ENCODE measurements around the gene MAZ. TPM values are rescaled to one million over a fixed set of nuclear protein-coding genes. Genes with fewer than 3 reads are reported as not detected.
A peak's percentile ranks its signal among the peaks of the same experiment; 100 is the strongest.
"Not testable (repeated sequence)": the region's sequence is repeated elsewhere in the genome, so short reads cannot be mapped to it uniquely, and the experiment has no call there.

The MAZ gene
- total RNA-seq, 2 donors from 2014 or later: 241 to 424 TPM

- Mint-ChIP-seq H3K4me3 (peak overlapping the region; percentile 96), H3K9me3 (no peaks in the 10 kb centered on the region), H3K4me1 (ENCODE audit: low read depth in 2 of 2) (peaks cover 55% of the 10 kb centered on the region in 2 donors), H3K36me3 (peaks cover 7% of the 10 kb centered on the region), H3K27me3 (no peaks in the 10 kb centered on the region), H3K27ac (peak overlapping the region; percentile 78 to 98)
- ATAC-seq (no peak), DNase-seq (ENCODE audit: low spot score) (no peak)
Observed at GRCh38 chr16:29818082-29818481, 11.8 kb downstream of the MAZ start.

DNA sequence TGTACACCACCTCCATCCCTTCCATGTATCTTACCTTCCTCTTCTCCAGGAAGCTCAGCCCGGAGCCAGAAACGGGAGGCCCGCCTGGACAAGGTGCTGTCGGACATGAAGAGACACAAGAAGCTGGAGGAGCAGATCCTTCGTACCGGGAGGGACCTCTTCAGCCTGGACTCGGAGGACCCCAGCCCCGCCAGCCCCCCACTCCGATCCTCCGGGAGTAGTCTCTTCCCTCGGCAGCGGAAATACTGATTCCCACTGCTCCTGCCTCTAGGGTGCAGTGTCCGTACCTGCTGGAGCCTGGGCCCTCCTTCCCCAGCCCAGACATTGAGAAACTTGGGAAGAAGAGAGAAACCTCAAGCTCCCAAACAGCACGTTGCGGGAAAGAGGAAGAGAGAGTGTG lies 13.2 kb downstream of the MAZ start:
- H3K9me3 Mint-ChIP-seq: no peaks in the 10 kb centered on the region
- peaks cover 7% of the 10 kb centered on the region for H3K36me3 Mint-ChIP-seq
- H3K4me3 Mint-ChIP-seq: peak overlapping the region; percentile 96
- ATAC-seq (no peak), DNase-seq (ENCODE audit: low spot score) (no peak)
- H3K27ac Mint-ChIP-seq: peak overlapping the region; percentile 94 to 98
- peaks cover 51 to 55% of the 10 kb centered on the region in 2 donors for H3K4me1 Mint-ChIP-seq (ENCODE audit: low read depth in 2 of 2)
- H3K27me3 Mint-ChIP-seq: no peaks in the 10 kb centered on the region

GRCh38 chr16:29820271-29820701 lies 14.0 kb downstream of the MAZ start, which contains the start of gene MVP:
MVP (plus strand) TSS chr16:29820462; CDS start chr16:29830550, 10,088 bp downstream.
- Mint-ChIP-seq H3K27me3 (no peaks in the 10 kb centered on the region), H3K27ac (peak within 1 kb of the TSS; percentile 94 to 98), H3K9me3 (no peaks in the 10 kb centered on the region), H3K36me3 (peaks cover 7% of the 10 kb centered on the region), H3K4me1 (ENCODE audit: low read depth in 2 of 2) (peaks cover 49 to 53% of the 10 kb centered on the region in 2 donors), H3K4me3 (peak within 1 kb of the TSS; percentile 96)
- DNase-seq (ENCODE audit: low spot score) (no peak), ATAC-seq (no peak)

DNA sequence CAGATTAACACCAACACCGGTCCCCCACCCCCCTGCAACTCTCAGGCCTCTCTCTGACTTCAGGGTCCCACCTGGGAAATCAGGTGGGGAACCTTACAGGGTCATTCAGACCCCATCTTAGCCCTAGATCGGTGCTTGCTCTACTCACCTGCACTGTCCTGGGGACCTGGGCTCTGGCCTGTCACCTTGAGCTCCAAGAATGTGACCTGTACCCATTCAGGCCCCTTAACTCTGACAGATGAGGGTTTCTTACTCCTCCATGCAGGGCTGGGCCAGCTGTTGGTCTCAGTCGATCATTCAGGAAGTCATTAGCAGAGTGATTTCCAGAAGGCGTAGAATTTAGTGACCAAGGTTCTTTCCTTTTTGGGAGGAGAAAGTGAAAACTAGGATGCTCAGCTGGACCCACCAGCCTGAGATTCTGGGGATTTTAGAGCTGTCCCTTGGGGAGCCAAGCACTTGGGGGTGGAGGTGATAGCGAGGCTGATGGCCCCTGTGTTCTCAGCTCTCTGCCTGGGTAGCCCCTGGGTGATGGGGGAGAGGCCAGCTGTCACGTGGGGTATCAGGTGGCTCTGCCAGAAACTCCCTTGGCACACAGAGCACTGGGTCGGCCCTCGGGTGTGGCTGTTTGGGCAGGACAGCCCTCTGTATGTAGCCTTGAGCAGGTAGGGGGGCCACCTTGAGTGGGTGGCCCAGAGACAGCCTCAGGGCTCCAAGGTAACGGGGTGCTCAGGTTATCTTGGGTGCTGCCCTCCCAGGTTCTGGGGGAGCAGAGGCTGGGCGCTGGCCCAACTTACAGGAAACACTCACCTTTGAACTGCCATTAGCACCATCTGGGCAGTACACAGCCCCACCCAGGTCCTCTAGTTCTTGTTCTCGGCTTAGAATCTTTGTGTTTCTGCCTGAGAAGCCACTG lies 14.7 kb downstream of the MAZ start:
- Mint-ChIP-seq H3K27ac (peak overlapping the region; percentile 94 to 98), H3K9me3 (no peaks in the 10 kb centered on the region), H3K36me3 (peaks cover 7% of the 10 kb centered on the region), H3K4me3 (peak overlapping the region; percentile 96), H3K27me3 (no peaks in the 10 kb centered on the region), H3K4me1 (ENCODE audit: low read depth in 2 of 2) (peaks cover 46 to 54% of the 10 kb centered on the region in 2 donors)
- ATAC-seq: peak; percentile 58 to 73
- peak; percentile 82 for DNase-seq (ENCODE audit: low spot score)

GRCh38 chr16:29821643-29822115 lies 15.3 kb downstream of the MAZ start:
- peak overlapping the region; percentile 94 to 98 for H3K27ac Mint-ChIP-seq
- ATAC-seq (no peak), DNase-seq (ENCODE audit: low spot score) (no peak)
- H3K4me1 Mint-ChIP-seq (ENCODE audit: low read depth in 2 of 2): peaks cover 42 to 53% of the 10 kb centered on the region in 2 donors
- peak overlapping the region; percentile 96 for H3K4me3 Mint-ChIP-seq
- peaks cover 7% of the 10 kb centered on the region for H3K36me3 Mint-ChIP-seq
- no peaks in the 10 kb centered on the region for H3K9me3 Mint-ChIP-seq
- no peaks in the 10 kb centered on the region for H3K27me3 Mint-ChIP-seq

GRCh38 chr16:29824589-29825144 lies 18.3 kb downstream of the MAZ start:
- H3K27me3 Mint-ChIP-seq: no peaks in the 10 kb centered on the region
- H3K4me1 Mint-ChIP-seq (ENCODE audit: low read depth in 2 of 2): peaks cover 28 to 36% of the 10 kb centered on the region in 2 donors
- ATAC-seq (no peak), DNase-seq (ENCODE audit: low spot score) (no peak)
- H3K27ac Mint-ChIP-seq: peak overlapping the region; percentile 59 to 64
- H3K36me3 Mint-ChIP-seq: no peaks in the 10 kb centered on the region
- H3K4me3 Mint-ChIP-seq: peak overlapping the region; percentile 58
- no peaks in the 10 kb centered on the region for H3K9me3 Mint-ChIP-seq

- H3K36me3 Mint-ChIP-seq: no peaks in the 10 kb centered on the region
- peaks cover 25 to 31% of the 10 kb centered on the region in 2 donors for H3K4me1 Mint-ChIP-seq (ENCODE audit: low read depth in 2 of 2)
Observed at GRCh38 chr16:29825145-29826044, 19.1 kb downstream of the MAZ start.

GRCh38 chr16:29826342-29826695 lies 20.0 kb downstream of the MAZ start:
- H3K4me1 Mint-ChIP-seq (ENCODE audit: low read depth in 2 of 2): peaks cover 22 to 23% of the 10 kb centered on the region in 2 donors
- H3K36me3 Mint-ChIP-seq: no peaks in the 10 kb centered on the region
- peak overlapping the region in 1 of 2 donors; percentile 53 for H3K27ac Mint-ChIP-seq

More at GRCh38 chr16:29825145-29826044, 19.1 kb downstream of the MAZ start:
- Mint-ChIP-seq H3K9me3 (no peaks in the 10 kb centered on the region), H3K27me3 (no peaks in the 10 kb centered on the region), H3K27ac (peak overlapping the region; percentile 59 to 64), H3K4me3 (peak overlapping the region; percentile 58)
- no peak for DNase-seq (ENCODE audit: low spot score)
- peak; percentile 46 to 78 for ATAC-seq

DNA sequence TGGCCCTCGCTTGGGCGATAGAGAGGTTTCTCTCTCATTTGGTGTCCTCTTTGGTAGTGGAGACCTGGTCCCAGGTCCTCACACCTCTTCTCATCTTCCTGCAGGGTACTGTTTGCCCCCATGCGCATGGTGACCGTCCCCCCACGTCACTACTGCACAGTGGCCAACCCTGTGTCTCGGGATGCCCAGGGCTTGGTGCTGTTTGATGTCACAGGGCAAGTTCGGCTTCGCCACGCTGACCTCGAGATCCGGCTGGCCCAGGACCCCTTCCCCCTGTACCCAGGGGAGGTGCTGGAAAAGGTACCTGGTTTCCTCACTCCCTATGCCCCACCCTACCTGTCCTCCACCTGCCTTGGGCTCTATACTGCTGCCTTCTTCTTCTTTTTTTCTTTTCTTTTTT lies 24.4 kb downstream of the MAZ start:
- Mint-ChIP-seq H3K4me1 (ENCODE audit: low read depth in 2 of 2) (peaks cover 9 to 18% of the 10 kb centered on the region in 2 donors), H3K27me3 (no peaks in the 10 kb centered on the region), H3K9me3 (no peaks in the 10 kb centered on the region), H3K4me3 (no peak overlapping the region), H3K36me3 (no peaks in the 10 kb centered on the region), H3K27ac (no peak overlapping the region)
- ATAC-seq (no peak), DNase-seq (ENCODE audit: low spot score) (no peak)

More at GRCh38 chr16:29826342-29826695, 20.0 kb downstream of the MAZ start:
- DNase-seq (ENCODE audit: low spot score) (no peak), ATAC-seq (no peak)
- no peaks in the 10 kb centered on the region for H3K27me3 Mint-ChIP-seq
- no peak overlapping the region for H3K4me3 Mint-ChIP-seq
- H3K9me3 Mint-ChIP-seq: no peaks in the 10 kb centered on the region

GRCh38 chr16:29831490-29831889 lies 25.2 kb downstream of the MAZ start:
- H3K27me3 Mint-ChIP-seq: no peaks in the 10 kb centered on the region
- peaks cover 9 to 18% of the 10 kb centered on the region in 2 donors for H3K4me1 Mint-ChIP-seq (ENCODE audit: low read depth in 2 of 2)
- no peaks in the 10 kb centered on the region for H3K9me3 Mint-ChIP-seq
- H3K36me3 Mint-ChIP-seq: no peaks in the 10 kb centered on the region
- ATAC-seq (no peak), DNase-seq (ENCODE audit: low spot score) (no peak)
- H3K27ac Mint-ChIP-seq: no peak overlapping the region
- no peak overlapping the region for H3K4me3 Mint-ChIP-seq

GRCh38 chr16:29833219-29833618 lies 26.9 kb downstream of the MAZ start:
- not testable (repeated sequence) for H3K36me3 Mint-ChIP-seq; H3K27me3 Mint-ChIP-seq; H3K27ac Mint-ChIP-seq; DNase-seq (ENCODE audit: low spot score); H3K9me3 Mint-ChIP-seq; H3K4me3 Mint-ChIP-seq; ATAC-seq
- H3K4me1 Mint-ChIP-seq (ENCODE audit: low read depth in 2 of 2): peaks cover 0 to 12% of the 10 kb centered on the region in 2 donors

DNA sequence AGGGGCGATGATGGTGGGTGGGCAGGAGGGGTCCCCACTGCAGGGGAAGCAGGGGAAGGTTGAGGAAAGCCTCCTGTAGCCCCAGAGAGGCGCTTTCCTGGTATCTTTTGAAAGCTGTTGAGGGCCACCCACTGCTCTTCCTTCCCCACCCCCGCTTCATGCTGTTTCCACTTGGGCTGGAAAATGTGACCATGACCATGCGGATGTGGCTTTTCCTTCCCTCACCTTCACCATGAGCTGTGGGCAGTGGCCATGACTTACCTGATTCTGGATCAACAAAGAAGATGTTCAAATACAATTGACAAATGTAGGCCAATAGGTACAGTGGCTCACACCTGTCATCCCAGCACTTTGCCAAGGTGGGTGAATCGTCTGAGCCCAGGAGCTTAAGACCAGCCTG lies 27.8 kb downstream of the MAZ start:
- H3K4me3 Mint-ChIP-seq: no peak overlapping the region
- H3K27ac Mint-ChIP-seq: no peak overlapping the region
- no peaks in the 10 kb centered on the region for H3K27me3 Mint-ChIP-seq
- H3K9me3 Mint-ChIP-seq: no peaks in the 10 kb centered on the region
- H3K36me3 Mint-ChIP-seq: no peaks in the 10 kb centered on the region
- no peak for ATAC-seq
- DNase-seq (ENCODE audit: low spot score): no peak
- peaks cover 0 to 12% of the 10 kb centered on the region in 2 donors for H3K4me1 Mint-ChIP-seq (ENCODE audit: low read depth in 2 of 2)

- DNase-seq (ENCODE audit: low spot score): no peak
- Mint-ChIP-seq H3K27me3 (no peaks in the 10 kb centered on the region), H3K9me3 (no peaks in the 10 kb centered on the region), H3K36me3 (no peaks in the 10 kb centered on the region), H3K4me1 (ENCODE audit: low read depth in 2 of 2) (peaks cover 0 to 7% of the 10 kb centered on the region in 2 donors), H3K27ac (no peak overlapping the region), H3K4me3 (no peak overlapping the region)
- ATAC-seq: no peak
Observed at GRCh38 chr16:29835926-29836325, 29.6 kb downstream of the MAZ start.

Measured in natural killer cell treated with Interleukin-12 subunit alpha and Interleukin-12 subunit beta and Interleukin-15 and Interleukin-18, amount 100 ng/mL, for 72 hours (primary cell).